Activated CD4-positive, CD25-positive, alpha-beta regulatory T cell treated with anti-CD3 and anti-CD28 coated beads, Interleukin-2, amount 50 U/mL, for 72 hours (primary cell): ENCODE data around the gene ZEB2.

Experiments used
- DNase-seq: peaks from one replicate; pipeline ENCODE4 v3.0.0; 2021

ZEB2 gene

DNA sequence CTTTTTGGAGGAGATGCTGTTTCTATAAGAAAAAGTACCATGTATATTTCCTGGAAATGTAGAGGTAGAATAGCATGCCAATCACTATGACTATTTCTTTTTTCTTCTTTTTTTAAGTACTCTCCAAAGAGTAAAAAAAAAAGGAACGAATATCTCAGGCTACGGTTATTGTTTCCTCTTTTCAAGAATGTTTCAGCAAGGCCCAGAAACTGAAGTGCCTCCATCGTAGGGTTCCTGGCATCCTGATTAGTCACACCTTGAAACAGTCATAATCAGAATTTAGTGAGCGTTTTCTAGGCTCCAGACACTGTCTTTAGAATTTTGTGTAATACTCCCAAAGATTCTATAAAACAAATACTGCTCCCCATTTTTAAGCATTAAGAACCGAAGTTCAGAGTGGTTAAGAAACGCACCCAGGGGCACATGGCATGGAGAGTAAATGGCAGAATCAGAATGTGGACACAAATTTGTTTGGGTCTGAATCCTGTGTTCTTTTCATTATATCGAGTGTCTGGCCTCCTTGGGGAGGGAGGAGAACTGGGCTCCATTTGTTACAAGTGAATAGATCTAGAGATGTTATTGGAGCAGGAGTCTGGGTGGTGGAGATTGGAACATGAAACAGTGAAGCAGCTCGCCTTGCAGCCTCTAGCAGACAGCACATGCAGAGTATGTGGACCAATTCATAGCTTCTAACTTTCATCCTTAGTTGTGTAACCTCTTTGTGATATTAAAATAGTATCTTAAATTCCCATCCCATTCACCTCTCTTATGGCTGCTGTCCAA is 26.7 kb downstream of the ZEB2 start:
- DNase-seq, result no peak

DNA sequence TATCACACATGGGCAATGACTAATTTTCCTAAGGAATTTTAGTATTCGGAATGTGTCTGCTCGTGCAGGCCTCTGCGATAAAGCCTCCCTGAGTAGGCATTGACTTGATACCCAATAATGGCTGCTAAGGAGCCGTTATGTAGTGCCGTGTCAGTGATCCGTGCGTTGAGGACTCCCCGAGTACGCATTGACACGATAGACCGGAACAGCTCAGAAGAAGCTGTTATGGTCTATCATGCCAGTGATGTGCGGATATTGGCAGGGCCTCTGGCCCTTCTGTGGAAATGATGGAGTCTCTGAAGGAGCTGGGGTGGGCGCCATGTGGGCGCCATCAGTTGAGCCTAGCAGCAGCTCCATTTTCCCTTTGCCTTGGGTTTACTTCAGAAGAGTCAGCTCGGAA is 29.1 kb downstream of the ZEB2 start:
- DNase-seq, result no peak

DNA sequence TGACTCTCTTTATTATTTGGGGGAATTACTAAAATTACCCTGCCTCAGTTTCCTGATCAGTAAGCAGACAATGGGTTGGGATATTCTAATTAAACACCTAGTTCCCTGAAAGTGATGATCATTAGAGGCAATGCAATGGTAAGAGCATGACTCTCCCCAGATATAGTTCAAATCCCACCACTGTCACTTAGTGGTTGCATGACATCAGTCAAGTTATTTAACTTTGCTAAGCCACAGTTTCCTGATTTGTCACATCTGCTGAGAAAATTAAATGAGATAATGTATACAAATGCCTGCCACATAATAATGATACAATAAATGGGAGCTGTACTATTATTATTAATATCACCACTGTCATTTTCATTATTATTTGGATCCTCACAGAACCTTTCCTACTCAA is 29.9 kb downstream of the ZEB2 start:
- DNase-seq, result no peak

DNA sequence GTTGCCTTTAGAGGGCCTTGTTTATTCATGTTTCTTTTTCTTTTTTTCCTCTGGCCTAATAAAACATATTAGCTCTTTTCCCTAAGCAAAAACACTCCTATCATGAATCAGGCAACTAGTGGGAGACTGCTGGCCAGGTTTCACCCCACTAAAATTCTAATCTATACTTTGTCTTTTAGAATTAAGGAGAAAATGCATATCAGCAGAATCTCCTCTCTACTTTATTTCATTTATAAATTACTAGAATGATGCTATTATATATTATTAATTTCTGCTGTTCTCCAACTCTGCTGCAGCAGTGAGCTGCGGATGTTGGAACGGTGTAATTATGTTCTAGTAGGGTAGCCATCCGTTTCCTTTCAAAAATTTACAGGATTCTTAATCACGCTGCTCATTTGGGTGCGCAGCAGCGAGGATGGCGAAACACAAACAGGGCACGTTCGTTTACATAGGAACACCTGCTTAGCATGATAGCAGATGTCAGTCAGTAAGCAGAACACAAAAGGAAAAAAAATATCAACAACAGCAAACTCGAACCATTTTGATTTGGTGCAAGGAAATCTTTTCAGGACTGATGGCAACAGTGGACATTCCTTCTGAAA is 30.5 kb downstream of the ZEB2 start:
- DNase-seq, result no peak

DNA sequence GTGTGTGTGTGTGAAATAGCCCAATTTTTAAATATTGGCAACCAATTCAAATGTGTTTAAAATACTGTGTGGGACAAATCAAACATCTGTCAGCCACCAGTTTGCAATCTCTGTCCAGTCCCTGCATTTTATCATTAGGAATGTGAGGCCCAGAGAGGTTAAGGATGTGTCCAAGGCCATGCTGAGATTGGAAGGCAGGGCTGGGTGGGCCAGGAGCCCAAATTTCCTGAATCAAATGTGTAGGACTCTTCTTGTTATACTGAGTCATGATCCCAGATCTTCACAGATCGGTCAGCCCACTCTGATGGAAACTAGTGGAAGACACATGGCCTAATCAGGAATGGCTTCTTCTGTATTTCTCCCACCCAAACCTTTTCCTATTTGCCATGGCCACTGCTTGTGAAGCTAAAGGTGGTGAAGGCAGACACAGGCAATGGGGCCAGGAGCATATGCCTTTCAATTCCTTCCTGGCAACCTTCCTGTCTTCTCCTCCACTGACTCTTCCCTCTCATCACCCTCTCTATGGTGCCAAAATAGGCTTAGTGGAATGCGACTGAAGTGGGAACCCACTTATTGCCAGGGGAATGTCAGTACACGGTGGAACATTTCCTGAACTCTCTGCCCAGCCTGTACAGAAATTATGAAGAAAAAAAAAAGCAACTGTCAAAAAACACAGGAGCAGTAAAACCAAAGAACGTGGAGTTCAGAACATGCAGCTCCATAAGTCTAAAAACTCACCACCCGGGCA is 35.5 kb downstream of the ZEB2 start:
- no peak for DNase-seq

DNA sequence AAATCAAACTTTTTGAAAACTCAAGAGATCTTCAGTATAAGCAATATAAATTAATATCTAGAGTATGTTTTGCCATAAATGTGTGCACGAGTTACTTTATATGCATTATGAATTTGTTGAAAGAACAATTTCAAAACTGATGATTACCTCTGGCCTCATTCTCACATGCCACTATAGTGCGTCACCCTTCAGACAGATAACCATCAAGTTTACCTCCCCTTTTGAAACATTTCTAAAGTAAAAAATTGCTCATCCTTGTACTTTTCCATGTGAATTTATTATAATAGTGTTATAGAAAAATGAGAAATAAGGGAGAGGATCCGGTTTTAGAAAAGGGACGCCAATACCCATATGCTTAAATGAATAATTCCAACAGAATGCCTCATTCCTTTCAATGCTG is 38.3 kb downstream of the ZEB2 start:
- DNase-seq, result no peak

DNA sequence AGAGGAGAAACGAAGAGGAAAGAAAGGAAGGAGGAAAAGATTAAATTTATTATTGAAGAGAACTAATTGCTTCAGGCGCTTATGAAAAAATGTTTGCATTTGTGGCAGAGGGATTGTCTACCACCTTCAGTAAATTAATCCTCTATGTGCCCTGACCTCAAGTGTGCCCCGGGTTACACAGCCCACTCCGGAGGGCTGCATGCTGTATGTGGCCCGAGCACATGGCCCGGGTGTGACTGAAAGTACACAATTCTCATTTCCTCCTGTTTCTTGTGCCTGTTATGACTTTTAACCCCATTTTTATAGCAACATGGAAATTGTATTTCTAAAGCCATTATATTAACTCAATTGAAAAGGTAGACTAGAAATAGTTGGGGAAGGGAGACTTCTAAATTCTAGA is 38.8 kb downstream of the ZEB2 start:
- DNase-seq, result no peak

DNA sequence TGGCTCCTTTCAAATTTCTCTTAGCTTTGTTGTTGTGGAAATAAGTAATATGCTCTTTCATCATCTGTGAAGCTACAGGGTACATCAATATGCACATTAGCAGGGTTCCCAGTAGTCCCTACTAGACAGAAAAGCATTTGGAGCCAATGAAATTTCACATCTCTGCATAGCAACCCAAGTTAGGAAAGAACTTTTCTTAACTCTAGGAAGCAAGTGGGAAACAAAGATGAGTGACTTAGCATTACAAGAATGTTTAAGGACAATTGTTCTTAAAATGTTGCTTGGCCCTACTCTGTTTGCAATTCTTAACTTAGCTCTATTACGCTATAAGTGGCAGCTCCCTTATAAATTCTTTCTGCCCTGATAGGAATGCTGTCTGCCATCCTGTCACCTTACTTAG is 39.6 kb downstream of the ZEB2 start:
- no peak for DNase-seq

DNA sequence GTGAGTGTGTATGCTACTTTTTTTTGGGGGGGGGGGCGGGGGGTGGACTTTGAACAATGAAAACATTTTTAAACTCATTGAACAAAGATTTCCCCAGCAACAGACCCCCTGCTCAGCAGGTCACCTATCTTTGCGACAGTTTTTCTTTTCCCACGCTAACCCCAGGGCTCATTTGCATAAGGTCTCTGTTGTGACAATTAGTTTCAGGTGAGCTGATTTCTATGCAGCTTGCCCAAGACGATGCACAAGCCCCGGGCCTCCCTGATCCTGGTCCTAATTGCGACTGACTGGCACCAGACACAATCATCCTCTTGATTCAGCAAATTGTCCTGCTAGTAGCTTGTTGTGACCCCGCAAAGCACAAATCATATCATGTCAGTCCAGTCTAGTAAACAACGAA is 40.3 kb downstream of the ZEB2 start:
- no peak for DNase-seq

DNA sequence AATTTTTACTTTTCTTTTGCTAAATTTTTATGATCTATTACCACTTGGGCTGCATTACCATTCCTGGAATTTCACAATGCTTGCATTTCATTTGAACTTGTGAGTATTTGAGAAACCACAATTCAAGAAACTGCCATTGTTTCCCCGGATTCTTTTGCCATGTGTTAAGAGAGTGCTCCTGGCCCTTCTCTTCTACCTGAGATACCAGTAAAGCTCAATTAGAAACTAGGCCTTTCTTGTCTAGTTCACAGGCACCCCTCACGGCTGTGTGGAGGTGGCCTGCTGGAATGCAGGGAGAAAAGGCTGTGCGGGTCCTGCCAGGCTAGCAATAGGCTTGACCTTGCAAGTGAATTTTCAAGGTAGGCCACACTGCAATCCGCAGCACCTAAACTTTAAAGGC is 40.8 kb downstream of the ZEB2 start:
- no peak for DNase-seq

DNA sequence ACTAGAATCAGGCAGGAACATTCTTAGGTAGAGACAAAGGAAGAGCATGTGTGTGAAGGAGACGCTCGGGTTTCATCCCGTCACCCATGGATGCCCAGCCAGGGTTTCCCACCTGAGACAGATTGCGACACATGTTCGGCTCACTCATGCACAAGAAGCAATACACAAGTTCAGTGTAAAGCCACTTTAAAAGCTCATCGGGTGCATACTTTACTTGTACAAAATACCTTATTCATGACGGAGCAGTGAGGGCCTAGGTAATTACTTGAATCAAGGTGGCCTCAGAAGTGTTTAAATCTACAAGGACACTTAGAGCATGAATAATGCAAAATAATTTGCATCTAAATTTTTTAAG is 42.0 kb downstream of the ZEB2 start:
- DNase-seq, result no peak

DNA sequence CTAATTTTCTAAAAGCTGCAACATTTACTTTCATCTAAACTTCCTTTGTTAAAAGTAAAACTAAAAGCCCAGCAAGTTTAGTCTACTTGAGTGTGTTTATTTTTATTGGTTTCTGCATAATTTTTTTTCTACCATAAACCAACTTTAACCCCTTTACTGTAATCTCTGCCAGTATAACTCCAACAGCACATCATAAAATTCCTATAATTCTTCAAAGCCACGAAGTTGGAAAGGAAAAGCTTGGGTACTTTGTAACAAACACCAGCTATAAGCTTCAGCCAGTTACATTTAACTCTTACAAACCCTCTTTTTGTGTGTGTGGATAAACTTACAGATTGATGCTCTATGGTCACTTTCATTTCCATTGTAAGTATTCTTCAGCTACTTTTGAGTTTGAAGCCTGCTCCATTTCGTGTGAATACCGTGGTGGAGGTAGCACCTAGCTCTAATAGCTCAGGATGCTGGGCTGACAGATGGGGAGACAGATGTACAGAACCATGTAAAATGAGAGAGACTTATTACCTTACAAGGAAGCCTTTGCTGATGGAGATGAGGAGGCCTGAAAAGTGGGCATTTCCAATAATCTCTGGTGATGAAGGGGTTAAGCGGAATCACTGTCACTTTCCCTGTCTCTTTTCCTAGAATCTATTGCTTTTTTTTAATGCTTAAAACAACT is 42.5 kb downstream of the ZEB2 start:
- no peak for DNase-seq

DNA sequence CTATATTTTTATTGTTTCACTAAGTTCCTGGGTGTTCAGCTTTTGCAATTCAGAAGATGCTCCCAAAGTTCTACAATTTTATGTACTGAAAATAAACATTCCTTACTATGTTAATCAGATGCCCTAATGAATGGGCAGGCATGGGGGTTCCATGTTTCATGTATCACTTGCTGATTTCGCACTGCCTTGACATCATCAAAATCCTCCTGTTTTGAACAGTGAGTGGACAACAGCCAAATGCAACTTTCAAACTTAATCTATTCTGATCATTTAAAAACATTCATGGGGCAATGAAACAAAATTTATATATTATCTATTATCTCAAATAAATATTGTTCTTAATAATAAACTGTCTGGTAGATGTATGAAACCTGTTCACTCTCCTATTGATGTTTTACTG is 43.2 kb downstream of the ZEB2 start:
- DNase-seq, result no peak

DNA sequence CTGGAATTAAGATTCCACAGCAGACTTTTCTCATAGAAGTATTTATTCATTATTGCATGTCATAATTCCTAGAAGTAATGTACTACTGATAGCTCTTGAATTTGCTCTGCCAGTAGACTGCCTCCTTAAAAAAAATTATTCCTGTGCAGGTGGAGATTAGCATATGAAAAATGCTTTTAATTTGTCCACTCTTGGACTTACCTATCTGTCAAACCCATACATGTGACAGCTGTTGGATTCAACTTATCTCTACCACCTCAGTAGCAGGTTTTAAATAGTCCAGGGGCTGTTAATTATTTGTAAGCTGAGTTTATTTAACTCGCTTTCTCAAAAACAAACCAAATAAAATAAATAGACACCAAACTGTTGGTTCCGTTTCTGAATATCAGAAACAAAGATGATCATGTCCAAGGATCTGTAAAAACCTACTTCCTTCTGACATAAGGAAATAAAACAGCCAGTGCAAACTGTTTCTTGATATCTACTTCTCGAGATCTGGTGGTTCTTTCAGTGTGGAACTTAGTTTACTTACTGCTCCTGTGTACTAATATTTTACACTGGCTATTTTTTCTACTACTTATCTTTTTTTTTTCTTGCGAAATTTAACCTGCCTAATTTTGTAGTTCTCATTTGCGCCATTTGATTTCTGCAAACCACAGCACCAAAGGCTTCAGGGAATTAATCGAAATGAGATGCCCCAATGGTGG is 44.2 kb downstream of the ZEB2 start:
- no peak for DNase-seq

DNA sequence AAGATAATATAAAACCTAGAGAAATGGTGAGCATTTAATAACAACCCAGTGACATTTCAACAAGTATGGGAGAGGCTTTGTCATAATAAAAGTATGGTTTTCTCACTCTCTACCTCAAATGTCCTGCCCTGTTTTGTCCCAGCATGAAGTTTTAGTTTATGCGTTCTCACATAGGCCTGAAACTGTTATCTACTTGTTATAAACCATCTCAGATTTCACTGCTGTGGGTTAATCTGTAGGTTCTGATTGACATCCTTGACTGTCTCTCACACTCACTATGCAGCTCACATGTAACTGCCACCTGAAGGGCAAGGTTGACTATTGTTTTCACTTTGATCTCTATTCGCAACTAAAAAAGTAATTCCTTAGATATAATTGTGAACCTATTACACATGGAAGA is 44.9 kb downstream of the ZEB2 start:
- DNase-seq, result no peak

DNA sequence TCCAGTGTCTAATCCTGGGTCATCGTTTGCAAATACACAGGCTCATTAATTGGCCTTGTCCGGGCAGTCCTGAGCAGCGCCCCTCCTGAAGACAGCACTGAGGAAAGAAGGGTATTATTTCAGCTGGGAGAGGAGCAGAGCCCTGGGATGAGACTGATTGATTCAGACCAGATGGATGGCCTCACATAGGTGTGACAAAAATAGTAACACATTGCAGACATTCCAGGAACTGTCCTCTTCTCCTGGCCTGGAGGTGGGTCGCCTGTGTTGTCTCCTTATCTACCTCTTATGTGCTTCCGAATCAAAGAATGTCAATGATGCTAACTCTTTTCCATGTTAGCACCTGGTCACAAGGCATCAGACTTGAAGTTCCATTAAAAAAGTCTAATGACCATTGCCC is 45.9 kb downstream of the ZEB2 start:
- DNase-seq, result no peak

DNA sequence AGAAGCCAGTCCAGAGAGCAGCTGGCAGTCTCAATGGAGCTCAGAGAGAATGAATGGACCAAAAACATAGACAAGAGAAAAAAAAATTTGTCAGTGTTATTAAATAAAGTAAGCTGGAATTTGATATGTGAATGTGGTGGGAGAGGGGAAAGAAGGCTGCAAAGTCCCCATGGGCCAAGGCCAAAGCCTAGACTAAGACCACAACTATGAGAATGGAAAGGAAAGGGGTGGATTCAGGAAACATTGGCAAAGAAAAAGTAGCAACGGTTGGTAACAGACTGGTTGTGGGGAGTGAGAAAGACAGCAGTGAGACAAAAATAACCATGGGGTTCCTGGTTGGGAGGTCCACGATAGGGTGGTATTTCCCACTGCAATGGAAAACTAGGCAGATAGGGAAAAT is 47.0 kb downstream of the ZEB2 start:
- no peak for DNase-seq

DNA sequence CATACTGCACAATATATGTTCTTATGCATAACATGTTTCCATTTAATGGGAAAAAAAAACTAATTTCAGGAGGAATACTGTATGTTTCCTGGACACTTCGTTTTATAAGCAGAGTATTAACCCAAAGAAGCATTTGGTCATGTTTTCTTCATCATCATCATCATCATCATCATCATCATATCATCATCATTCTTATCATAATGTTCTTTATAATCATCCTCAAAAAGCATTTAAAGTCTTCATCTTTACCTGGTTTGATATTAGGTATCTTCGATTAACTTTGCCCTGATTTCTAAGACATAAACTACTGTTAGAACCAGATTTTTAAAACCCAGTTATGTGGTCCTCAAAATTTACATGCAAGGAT is 47.9 kb downstream of the ZEB2 start:
- DNase-seq, result no peak

DNA sequence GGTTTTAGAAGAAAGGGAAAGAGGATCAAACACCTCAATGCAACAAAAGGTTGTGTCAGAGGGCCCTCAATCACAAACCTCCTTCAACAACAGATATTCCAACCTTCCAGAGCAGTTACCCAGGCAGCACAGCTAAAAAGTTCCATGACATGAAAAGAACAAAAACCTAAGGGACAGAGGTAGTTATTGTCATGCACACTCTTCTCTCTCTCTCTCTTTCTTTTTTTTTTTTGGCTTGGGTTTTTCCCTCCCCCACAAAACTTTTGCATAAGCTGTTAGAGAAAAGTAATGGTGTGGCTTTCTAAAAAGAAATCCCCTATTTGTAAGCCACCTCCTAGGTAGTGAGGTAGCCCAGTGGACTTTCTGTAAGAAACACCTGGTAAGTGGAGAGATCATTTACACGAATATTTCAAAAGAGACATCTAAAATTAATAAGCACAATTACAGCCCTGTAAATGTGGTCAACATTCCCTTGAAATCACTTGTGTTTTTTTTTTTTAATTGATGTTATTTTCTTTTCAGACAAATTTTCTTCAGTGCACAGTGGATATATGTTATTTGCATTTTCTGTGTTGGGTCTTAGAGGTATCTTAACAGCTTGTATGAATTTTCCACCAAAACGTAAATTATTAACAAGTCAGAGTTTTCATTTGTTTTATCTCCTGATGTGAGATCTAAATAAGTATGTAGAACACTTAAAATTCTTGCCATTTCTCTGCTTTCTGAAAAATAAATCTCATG is 48.4 kb downstream of the ZEB2 start:
- no peak for DNase-seq

DNA sequence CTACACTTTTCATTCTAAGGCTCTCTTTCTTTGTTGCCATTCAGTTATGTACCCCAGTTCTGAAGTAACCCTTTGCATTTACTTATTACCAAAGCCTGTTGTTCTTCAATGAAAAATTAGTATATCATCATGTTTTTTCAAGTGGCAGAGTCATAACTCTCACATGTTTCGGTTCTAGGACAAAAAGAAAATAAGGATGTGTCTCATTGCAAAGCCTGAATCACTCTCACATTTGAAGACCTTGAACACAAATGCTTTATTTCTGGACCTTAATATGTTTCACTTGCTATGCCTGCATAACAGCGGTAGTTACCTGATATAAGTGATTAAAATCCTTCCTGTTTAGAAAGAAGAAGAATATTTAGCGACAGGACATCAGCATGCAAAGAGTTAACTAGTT is 49.1 kb downstream of the ZEB2 start:
- DNase-seq, result no peak

DNA sequence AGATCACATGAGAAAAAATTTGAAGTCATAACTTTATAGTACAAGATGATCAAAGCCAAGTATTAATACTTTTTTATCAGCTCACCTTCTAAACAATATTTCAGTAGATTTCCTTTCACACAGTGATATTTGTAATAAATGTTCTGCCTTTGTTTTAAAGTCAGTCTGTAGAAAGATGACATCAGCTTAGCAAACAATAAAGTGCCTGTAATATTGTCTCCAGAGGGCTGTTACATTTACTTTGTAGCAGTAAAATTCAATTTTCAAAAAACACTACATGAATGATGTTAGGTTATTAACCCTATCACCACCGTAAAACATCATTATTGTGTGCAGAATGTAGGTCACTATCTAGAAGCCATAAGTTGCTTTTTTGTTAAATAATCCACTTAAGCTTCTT is 49.6 kb downstream of the ZEB2 start:
- no peak for DNase-seq

DNA sequence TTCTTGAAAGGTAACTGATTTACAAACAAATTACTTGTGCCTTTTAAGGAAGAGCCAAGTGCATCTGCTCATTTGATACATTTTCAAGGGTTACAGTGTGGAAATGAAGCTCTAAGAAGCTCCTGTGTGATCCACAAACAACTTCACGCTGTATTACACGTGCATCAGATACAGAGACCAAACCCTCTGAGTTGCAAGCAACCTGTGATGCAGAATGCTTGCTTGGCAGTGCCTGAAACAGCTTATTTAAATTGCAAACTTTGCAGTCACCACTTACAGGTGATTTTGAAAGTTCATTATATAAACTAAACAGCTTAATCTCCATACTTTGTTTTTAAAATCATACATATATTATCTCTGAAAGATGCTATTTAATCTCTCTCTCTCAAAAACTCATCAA is 50.1 kb downstream of the ZEB2 start:
- DNase-seq, result no peak
